Measurements from ENCODE around the gene RGS6. TPM values are rescaled to one million over a fixed set of nuclear protein-coding genes. Genes with fewer than 3 reads are reported as not detected.

Gene RGS6
- total and polyA plus RNA-seq, 2 of the 4 experiments (the other 2 are of a cell fraction), result not detected

DNA sequence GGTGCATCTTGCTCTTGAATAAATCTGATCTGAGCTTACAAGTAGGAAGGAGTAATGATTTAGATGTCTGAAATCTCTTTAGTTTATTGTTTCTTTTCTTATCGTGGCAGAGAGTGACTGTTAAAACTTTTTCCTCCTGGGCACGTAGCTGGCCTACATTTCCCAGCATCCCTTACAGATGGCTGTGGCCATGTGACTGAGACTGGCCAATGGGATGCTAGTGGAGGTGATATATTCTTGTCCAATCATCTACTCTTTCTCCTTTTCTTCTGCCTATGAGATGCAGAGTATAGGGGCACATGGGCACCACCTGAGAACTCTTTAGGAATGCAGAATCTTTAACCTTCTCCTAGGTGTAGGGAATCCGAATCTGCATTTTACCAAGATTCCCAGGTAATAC, 237.3 kb downstream of the RGS6 start:
- in situ Hi-C loops (cut with MboI; ENCODE audit: low sequenced_read_pairs), result no loop called here
- DNase-seq, result no peak
- Histone ChIP-seq H4K20me1 (ENCODE audit: insufficient read depth, low read length) (no peaks in the 10 kb centered on the region), H2AK5ac (ENCODE audit: low read depth, low read length) (no peak overlapping the region), H2BK20ac (ENCODE audit: low read depth, low read length) (no peak overlapping the region), H3K4me1 (ENCODE audit: control insufficient read depth, insufficient read depth, low read length) (no peaks in the 10 kb centered on the region), H4K5ac (ENCODE audit: low read depth, low read length) (no peak overlapping the region), H3K23ac (ENCODE audit: low read depth, low read length) (no peak overlapping the region), H3K9me3 (ENCODE audit: control insufficient read depth, insufficient read depth, low read length) (no peaks in the 10 kb centered on the region), H3K4ac (ENCODE audit: low read depth, low read length) (no peak overlapping the region), H3K14ac (replicated peaks; ENCODE audit: low read depth, low read length) (no peak overlapping the region), H3K27ac (ENCODE audit: insufficient read depth, low read length) (no peak overlapping the region), H3K9ac (ENCODE audit: low read depth, low read length) (no peak overlapping the region), H3K4me3 (ENCODE audit: insufficient read depth, low read depth, low read length) (no peak overlapping the region), H2AK9ac (replicated peaks; ENCODE audit: low read depth, low read length, poor library complexity) (no peak overlapping the region), H3K4me2 (ENCODE audit: low read depth, low read length) (no peak overlapping the region), H2BK120ac (ENCODE audit: low read depth, low read length) (no peak overlapping the region), H3K27me3 (ENCODE audit: control insufficient read depth, insufficient read depth, low read length) (no peaks in the 10 kb centered on the region), H3K56ac (ENCODE audit: extremely low read depth, insufficient read depth, low read length) (no peak overlapping the region), H2AFZ (replicated peaks; ENCODE audit: low read length, poor library complexity) (no peak overlapping the region), H4K8ac (ENCODE audit: low read depth in 2 of 2, low read length in 2 of 2) (no peak overlapping the region), H2BK15ac (ENCODE audit: low read depth, low read length) (no peak overlapping the region), H3K36me3 (ENCODE audit: control insufficient read depth, insufficient read depth, low read length) (no peaks in the 10 kb centered on the region), H3K79me1 (ENCODE audit: low read depth in 1 of 2, low read length in 2 of 2) (no peaks in the 10 kb centered on the region), H2BK5ac (ENCODE audit: low read depth, low read length, poor library complexity, severe bottlenecking) (no peak overlapping the region), H4K91ac (ENCODE audit: insufficient read depth, low read depth, low read length) (no peak overlapping the region), H3K18ac (ENCODE audit: low read depth, low read length) (no peak overlapping the region), H3K9me1 (ENCODE audit: insufficient read depth, low read length) (no peaks in the 10 kb centered on the region)
- ATAC-seq (ENCODE audit: low read depth), result no peak
- no TSS peak for BruUV-seq (replicated peaks)
- dilution Hi-C loops (cut with HindIII; ENCODE audit: low sequenced_read_pairs, unreplicated experiment), result no loop called here
- CTCF ChIA-PET, result interaction anchor here (0.7 kb wide), 1 partner anchor 196 kb away, joined by 3 read pairs; no protein-coding TSS in a partner anchor
- POLR2A ChIA-PET (ENCODE audit: unreplicated experiment), result no interaction called here
- TF ChIP-seq RAD21 (IDR thresholded peaks at IDR 0.05; ENCODE audit: low read length) (no peak), NFE2L2 (IDR thresholded peaks at IDR 0.05; ENCODE audit: low read depth, low read length) (no peak), USF2 (IDR thresholded peaks at IDR 0.05; ENCODE audit: low read depth, low read length) (peak; percentile 75)
- WGBS, 2 experiments (ENCODE audit: extremely low coverage in 2 of 2, insufficient read length in 1 of 2), result no CpG with 5 or more reads among the region's 3 CpGs
- intact Hi-C loops (cut with micrococcal nuclease), result no loop called here
